ENCODE measurements around the gene KRTAP10-8. TPM values are rescaled to one million over a fixed set of nuclear protein-coding genes. Genes with fewer than 3 reads are reported as not detected.
"Not testable (repeated sequence)": the region's sequence is repeated elsewhere in the genome, so short reads cannot be mapped to it uniquely, and the experiment has no call there.

The KRTAP10-8 gene
- total RNA-seq, 1 donor from 2014 or later = not detected

DNA sequence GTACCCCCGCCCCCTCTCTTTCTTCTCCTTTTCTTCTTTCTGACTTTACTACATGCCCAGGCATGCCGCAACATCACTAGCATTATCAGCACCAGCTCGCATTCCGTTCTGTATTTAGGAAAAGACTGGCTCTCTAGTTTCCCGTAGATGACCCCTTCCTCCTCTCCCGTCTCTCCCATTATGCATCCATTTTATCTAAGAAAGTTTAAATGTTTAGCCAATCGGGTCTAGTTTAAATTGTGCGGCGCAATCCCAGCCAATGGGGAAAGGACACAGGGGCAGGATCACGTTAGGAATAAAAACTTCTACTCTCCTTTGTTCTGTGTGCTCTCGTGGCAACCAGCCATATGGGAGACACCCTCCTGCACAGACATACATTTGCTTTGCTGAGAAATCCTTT, 13.8 kb upstream of the KRTAP10-8 start:
- intact Hi-C loops (cut with micrococcal nuclease) = no loop called here

DNA sequence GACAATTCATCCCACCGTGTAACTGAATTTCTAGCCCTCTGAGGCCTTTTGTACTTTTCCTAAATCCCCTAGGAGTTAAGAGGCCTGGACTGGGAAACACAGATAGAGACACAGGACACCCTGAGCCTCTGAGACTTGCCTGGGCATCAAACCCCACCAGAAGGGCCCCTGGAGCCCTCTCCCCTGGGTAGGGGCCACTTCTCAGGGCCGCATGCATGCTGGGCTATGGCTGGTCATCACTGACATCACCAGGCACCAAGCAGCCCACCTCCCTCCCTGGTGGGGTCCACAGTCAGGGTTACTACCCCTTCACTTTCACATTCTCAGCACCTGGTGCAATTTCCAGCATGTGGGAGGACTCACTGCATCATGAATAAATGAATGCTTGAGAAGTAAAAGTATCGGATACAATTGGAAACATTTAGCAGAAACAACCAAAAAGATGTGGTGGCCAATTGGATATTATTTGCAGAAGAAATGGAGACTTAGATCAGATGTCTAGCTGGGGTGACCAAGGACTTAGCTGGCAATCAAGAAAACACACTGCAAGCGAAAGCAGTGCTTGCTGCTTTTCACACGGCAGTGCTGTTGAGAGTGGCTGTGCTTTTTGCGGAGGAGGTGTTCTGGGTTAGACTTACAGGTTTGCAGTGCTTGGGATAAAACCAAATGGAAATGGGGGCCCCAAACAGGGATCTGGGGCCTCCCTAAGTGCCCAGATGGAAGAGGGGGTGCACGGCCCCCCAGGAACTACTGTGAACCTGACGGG, 12.4 kb upstream of the KRTAP10-8 start:
- intact Hi-C loops (cut with micrococcal nuclease) = no loop called here

DNA sequence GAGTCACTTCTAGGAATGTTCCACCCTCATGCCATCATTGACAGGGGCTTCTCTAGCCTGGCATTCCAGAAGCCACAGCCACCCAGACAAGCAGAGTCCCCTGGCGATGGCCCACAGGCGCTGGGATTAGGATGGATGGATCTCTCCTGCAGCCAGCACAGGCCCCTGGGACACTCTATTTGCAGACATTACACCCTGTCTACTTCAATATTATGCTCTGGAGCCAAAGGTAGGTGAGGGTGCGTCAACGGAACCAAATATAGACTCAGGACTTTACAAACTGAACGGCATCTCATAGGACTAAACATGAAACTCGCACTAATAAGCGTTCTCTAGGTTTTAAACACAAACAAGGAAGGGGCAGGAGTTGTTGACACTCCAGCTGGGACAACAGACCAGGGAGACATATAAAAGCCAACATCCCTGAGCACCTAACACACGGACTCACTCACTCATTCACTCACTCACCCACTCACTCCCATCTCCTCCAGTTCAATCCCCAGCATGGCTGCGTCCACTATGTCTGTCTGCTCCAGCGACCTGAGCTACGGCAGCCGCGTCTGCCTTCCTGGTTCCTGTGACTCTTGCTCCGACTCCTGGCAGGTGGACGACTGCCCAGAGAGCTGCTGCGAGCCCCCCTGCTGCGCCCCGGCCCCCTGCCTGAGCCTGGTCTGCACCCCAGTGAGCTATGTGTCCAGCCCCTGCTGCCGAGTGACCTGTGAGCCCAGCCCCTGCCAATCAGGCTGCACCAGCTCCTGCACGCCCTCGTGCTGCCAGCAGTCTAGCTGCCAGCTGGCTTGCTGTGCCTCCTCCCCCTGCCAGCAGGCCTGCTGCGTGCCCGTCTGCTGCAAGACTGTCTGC, 11.5 kb upstream of the KRTAP10-8 start, which contains the start of gene KRTAP10-7:
Gene KRTAP10-7 (plus strand): TSS at position 480 of the 861 bp plus-strand sequence. CDS start 25 bp downstream, at position 505.
- intact Hi-C loops (cut with micrococcal nuclease) = not testable (repeated sequence)

DNA sequence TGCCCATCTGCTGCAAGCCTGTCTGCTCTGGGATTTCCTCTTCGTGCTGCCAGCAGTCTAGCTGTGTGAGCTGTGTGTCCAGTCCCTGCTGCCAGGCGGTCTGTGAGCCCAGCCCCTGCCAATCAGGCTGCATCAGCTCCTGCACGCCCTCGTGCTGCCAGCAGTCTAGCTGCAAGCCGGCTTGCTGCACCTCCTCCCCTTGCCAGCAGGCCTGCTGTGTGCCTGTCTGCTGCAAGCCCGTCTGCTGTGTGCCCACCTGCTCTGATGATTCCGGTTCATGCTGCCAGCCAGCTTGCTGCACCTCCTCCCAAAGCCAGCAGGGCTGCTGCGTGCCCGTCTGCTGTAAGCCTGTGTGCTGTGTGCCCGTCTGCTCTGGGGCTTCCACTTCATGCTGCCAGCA, 10.8 kb upstream of the KRTAP10-8 start:
- intact Hi-C loops (cut with micrococcal nuclease) = not testable (repeated sequence)

DNA sequence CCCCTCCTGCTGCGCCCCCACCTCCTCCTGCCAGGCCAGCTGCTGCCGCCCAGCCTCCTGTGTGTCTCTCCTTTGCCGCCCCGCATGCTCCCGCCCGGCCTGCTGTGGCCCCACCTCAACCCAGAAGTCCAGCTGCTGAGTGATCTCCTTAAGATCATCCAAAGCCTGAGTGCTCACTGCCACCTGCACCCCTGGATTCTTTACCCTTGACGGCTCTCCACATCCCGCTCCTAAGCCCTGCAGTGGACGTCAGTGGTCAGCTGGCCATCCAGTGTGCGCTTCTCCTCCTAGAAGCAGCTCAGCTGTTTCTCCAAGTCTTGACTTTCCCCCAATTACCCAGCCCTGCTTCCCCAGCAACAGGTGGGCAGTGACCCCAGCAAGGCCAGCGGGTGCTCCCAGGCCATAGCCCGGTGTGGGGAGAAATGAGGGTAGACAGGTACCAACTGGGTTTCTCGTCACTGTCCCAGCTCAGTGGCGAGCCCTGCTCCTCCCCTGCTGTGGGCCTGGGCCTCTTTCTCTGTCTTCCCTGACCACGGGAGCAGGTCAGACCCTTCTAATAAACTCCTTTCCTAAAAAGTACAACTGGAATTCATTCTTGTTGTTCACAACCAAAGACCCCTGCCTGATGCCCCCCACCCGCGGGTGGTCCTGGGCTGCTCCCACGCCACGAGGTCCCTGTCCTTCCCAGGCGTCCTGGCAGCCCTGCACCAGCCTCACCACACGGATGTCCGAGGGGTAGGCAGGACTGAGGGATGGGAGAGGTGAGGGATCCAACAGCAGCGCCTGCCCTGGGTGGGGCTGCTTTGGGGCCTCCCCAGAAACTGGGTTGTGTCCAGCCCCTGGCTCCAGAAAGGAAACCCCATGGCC, 10.1 kb upstream of the KRTAP10-8 start:
- intact Hi-C loops (cut with micrococcal nuclease) = no loop called here

DNA sequence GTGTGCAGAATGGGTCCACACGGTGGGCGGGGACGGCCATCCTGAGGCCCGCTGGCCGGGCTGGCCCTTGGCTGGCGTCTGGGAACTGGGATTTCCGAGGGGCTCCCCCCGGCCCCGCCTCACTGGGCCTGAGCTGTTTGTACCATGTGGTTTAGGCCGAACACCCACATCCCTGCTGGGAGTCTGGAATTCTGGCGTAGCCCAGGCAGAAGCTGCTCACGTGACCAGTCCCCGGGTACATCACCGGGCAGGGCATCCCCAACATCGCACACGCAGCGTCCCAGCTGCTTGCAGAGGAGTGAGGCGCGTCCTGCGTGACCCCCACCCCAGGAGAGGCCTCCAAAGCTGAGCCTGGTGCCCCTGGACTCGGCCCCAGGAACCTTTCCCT, 9.4 kb upstream of the KRTAP10-8 start:
- intact Hi-C loops (cut with micrococcal nuclease) = no loop called here

DNA sequence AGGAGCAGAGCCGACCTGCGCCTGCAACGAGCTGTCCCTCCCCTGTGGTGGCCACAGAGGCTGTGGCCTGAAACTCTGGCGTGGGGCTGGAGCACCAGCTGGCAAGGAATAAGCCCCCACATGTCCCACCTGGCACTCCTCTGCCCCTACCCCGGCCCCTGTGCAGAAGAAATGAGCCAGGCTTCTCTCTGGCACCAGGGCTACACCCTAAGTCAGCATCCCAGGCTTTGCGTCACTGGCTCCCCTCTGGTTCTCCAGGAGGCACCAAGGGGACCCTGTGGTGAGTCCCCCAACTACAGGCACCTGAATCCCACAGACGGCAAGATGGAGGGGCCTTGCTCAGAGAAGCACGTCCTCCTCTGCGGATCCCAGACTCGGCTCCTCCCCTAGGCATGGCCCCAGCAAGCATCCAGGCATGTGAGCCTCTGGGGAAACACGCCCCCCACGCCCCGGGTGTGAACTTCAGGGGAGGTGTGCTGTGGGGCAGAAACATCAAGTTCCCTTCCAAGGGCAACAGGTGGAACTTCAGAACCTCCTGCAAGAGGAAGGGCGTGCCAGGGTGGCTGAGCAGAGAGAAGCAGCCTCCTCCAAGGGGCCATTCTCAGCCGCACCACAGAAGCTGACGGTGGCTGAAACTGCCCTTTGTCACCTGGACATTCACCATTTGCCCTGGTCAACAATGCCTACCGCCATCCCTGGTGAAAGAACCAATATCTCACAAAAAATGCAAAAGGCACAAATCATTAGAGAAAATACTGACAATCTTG, 8.6 kb upstream of the KRTAP10-8 start:
- intact Hi-C loops (cut with micrococcal nuclease) = no loop called here

DNA sequence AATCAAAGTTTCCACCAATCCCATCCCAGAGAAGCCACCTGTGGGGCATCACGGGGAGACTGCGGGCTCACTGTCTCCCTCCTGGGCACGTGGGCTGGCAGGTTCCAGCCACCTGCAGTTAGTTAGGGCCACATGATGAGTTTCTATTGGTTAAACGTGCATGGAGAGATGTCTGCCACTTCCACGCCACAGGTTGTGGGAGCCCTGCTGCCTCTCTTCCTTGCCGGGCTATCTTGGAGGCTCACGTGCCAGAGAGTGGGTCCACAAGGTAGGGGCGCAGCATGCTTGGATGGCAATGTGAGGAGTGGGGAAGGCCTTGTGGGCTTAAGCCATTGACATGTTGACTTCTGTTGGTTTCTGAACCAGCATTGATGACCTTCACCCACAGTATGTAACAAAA, 8.0 kb upstream of the KRTAP10-8 start:
- intact Hi-C loops (cut with micrococcal nuclease) = no loop called here

DNA sequence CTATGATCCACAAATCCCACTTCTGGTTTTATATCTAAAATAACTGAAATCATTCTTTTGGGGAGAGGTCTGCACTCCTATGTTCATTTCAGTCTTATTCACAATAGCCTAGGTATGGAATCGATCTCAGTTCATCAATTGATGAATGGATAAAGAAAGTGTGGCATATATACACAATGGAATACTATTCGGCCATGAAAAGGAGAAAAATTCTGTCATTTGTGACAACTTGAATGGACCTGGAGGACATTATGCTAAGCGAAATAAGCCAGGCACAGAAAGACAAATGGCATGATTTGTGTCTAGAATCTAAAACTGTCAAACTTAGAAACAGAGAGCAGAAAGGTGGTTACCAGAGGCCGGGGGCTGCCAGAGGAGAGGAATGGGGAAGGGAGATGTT, 5.4 kb upstream of the KRTAP10-8 start:
- intact Hi-C loops (cut with micrococcal nuclease) = no loop called here

DNA sequence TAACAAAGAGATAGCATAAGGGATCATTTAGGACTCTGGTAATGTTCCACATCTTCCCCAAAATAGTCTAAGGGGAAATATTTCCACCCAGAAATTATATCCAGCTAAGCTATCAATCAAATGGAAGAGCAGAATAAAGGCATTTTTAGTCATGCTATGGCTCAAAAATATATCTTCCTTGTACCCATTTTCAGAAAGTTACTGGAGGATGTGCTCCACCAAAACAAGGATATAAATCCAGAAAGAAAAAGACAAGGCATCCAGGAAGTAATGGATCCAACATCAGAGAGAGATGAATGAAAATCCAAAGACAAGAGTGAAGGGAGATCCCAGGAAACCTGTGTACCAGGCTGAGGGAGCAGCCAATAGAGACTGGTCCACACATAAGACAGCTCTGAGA, 2.7 kb upstream of the KRTAP10-8 start:
- intact Hi-C loops (cut with micrococcal nuclease) = no loop called here

DNA sequence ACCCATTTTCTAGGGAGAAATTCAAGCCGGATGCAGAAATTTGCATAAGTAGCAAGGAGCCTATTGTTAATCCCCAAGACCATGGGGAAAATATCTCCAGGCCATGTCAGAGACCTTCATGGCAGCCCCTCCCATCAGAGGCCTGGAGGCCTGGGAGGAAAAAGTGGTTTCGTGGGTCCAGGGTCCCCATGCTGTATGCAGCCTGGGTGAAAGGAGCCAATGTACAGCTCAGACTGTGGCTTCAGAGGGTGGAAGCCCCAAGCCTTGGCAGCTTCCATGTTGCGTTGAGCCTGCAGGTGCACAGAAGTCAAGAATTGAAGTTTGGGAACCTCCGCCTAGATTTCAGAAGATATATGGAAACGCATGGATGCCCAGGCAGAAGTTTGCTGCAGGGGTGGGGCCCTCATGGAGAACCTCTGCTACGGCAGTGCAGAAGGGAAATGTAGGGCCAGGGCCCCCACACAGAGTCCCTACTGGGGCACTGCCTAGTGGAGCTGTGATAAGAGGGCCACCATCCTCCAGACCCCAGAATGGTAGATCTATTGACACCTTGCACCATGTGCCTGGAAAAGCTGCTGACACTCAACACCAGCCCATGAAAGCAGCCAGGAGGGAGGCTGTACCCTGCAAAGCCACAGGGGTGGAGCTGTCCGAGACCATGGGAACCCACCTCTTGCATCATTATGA, 1.6 kb upstream of the KRTAP10-8 start:
- intact Hi-C loops (cut with micrococcal nuclease) = not testable (repeated sequence)

DNA sequence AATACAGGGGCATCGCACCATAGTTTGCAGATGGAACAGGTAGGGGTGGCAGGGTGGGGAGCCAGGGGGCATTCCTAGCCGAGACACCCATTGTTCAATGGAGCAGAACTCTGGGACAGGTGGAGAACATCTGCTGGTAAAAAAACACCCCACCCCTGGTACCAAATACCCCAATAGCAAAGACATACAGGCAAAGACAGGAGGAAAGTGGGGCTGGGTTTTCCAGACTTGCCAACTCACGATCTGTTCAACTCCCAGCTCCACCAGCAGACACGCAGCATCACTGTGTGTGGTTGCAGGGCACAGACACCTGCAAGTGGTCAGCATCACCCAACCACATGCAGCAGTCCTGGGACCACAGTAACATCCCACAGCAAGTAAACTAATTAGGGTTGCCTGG, 328 bp upstream of the KRTAP10-8 start:
- intact Hi-C loops (cut with micrococcal nuclease) = no loop called here

DNA sequence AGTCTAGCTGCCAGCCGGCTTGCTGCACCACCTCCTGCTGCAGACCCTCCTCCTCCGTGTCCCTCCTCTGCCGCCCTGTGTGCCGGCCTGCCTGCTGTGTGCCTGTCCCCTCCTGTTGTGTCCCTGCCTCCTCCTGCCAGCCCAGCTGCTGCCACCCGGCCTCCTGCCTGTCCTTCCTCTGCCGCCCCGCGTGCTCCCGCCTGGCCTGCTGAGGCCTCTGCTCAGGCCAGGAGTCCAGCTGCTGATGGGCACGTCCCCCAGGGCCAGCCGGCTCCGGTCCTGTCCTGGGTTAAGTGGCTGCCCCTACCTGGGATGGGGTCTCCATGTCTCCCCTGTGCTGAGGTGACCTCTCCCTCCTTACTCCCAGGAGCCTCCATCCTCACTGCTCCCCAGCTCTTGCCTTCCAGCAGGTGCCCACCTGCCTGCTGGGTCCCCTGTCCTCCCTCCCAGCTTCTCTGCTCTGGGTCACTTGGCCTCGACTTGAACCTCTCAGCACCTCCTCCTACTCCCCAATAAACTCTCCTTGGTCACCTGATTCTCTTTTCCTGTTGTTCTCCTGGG, 870 bp downstream of the KRTAP10-8 start:
- intact Hi-C loops (cut with micrococcal nuclease) = no loop called here

DNA sequence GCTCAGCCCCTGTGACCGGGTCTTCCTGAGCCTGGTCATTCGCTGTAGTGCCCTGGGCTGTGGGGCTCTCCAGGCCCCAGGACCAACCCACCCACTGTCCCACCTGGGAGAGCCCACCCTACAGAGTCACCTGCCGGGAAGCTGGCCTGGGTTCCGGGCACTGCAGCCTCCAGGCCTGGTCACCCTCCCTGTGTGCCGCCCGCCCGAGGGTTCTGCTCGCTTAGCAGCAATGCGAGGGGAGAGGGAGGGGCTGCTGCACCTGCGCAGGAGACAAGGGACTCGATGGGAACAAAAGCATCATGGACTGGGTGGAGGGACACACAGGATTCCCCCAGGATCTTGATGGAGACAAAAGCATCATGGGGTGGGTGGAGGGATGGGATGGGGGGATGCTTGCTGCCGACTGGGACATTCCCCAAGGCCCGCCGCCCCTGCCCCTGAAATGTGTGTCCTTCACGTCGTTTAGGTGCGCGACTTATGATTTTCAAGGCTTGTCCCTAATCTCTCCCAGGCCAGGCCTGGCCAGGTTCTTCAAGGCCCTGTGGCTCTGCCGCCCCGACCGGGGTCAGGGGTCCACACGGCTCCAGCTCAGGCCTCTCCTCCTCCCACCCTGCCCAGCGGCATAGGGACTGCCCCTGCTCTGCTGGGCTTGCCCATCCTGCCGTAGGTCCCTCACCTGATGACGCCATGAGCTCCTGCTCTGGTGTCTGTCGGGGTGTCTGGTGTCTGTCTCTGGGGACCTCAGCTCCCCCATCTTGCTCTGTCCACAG, 1.7 kb downstream of the KRTAP10-8 start:
- intact Hi-C loops (cut with micrococcal nuclease) = no loop called here

DNA sequence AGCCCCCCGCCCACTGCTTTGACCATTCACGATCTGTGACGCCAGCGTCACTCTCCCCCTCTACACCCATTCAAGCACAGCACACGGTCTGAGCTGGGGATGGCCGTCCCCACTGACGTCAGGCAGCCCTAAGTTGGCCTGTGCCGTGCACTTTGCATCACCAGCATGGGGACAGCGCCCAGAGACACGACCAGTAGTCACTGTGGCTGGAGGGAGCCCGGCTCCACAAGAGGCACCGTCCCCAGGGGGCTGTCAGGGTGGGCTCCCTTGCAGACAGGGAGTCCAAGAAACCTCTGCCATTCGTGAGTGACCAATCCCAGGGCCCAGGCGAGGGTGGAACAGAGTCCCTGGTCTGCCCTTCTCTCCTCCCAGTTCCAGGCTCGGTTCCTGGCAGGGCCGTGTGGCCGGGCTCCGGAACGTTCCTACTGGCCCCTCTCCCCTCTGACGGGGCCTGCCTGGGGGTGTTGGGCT, 2.3 kb downstream of the KRTAP10-8 start:
- intact Hi-C loops (cut with micrococcal nuclease) = no loop called here

DNA sequence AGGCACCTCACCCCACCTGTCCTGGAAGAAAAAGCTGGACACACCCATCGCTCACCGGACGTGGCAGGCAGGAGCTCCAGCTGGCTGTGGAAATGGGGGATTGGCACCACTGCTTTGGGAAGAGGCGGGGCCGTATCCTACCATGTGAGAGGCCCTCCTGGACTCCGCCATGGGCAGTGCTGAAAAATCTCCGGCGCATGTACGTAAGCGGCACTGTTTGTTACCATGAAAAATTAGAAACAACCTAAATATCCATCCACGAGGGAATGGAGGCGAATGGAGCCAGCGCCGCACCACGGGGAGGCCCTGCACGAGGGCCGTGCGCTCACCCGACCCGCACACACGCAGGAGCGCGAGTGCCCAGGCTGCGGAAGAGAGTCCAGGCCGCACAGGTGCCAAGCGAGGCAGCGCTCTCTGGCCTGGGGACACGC, 3.1 kb downstream of the KRTAP10-8 start:
- intact Hi-C loops (cut with micrococcal nuclease) = no loop called here

DNA sequence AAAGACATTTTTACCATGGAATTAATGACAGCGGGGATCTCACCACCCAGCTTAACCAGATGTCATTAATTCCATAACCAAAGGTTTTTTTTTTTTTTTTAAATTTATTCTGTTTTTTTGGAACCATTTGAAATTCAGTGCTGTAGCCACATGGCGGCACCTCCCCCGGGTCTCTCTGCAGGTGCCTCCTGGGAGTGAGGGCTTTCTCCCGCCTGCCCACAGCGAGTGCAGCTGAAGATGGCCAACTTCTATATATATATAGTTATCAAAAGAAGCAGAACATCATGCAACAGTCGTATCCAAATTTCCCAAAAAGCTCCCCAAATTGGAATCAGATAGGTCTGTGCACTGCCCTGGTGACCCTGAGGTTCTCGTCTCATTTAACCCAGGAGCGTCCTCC, 3.6 kb downstream of the KRTAP10-8 start:
- intact Hi-C loops (cut with micrococcal nuclease) = no loop called here

DNA sequence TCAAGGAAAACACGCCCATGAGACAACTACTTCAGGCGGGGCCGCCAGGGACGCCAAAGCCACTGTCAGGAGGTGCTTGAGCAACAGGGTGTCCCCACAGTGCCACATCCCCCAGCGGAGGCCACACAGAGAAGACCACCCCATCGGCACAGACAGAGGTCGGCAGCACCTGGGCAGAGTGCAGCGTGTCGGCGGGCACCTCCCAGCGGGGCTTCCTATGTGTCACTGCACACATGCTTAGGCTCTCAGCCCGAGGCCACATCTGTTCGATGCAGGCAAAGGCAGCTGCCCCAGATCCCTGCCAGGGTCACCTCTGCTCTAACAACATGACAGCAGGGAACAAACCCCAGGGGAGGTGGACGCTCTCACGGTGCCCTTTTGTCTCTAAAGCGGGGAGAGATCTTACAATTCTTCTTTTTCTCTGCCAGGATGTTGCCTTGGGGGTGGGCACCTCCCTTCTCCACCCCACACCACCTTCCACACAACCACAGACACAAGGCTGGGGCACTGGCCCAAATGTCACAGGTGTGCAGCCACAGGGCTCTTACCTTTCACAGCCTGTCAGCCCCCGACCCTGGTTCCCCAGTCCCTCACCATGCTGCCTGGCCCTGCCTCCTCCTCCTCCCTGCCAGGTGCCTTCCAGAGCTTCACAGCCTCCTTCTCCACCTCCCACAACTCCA, 4.2 kb downstream of the KRTAP10-8 start:
- intact Hi-C loops (cut with micrococcal nuclease) = no loop called here

DNA sequence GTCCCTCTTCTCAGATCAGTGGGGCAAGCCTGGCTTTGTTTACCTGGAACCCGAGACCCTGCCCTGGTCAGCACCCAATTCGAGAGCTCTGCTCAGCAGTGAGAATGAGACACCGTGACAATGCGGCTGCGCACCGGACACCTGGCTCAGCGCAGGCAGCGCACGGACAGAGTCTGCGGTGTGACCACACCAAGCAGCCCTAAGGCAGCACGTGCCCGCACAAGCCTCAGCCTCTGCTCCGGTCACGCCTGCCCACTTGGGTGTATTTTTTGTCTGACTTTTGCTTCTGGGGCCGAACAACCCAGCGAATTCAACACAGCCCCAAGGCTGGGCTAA, 4.7 kb downstream of the KRTAP10-8 start:
- intact Hi-C loops (cut with micrococcal nuclease) = no loop called here

All from T-helper 2 cell treated with Interferon-gamma antibody and Interleukin-4, amounts not matched to agents 100 ng/mL and 5 ng/mL, for 36 hours (primary cell).